ENCODE measurements around the gene FGF1. TPM values are rescaled to one million over a fixed set of nuclear protein-coding genes. Genes with fewer than 3 reads are reported as not detected.
A peak's percentile ranks its signal among the peaks of the same experiment; 100 is the strongest.

Gene FGF1
- total RNA-seq, 1 donor from 2014 or later: 0.07 TPM

GRCh38 chr5:142716963-142717362 is 31.1 kb upstream of the FGF1 start:
- Mint-ChIP-seq H3K4me1 (peaks cover 23% of the 10 kb centered on the region), H3K4me3 (no peak overlapping the region), H3K27ac (no peak overlapping the region), H3K27me3 (ENCODE audit: low read depth) (no peaks in the 10 kb centered on the region), H3K9me3 (no peaks in the 10 kb centered on the region), H3K36me3 (no peaks in the 10 kb centered on the region)
- DNase-seq (ENCODE audit: low spot score in 2 of 2, unreplicated experiment in 2 of 2): peak in 1 of 2 experiments; percentile 44
- TF ChIP-seq CTCF (IDR thresholded peaks at IDR 0.05; ENCODE audit: unreplicated experiment): peak; percentile 9

- H3K9me3 Mint-ChIP-seq: no peaks in the 10 kb centered on the region
- H3K27ac Mint-ChIP-seq: no peak overlapping the region
- TF ChIP-seq CTCF (IDR thresholded peaks at IDR 0.05; ENCODE audit: unreplicated experiment): no peak
- no peak overlapping the region for H3K4me3 Mint-ChIP-seq
- no peak for DNase-seq (ENCODE audit: low spot score in 2 of 2, unreplicated experiment in 2 of 2)
- H3K36me3 Mint-ChIP-seq: no peaks in the 10 kb centered on the region
- no peaks in the 10 kb centered on the region for H3K27me3 Mint-ChIP-seq (ENCODE audit: low read depth)
- peaks cover 23% of the 10 kb centered on the region for H3K4me1 Mint-ChIP-seq
Measured at GRCh38 chr5:142715291-142715690, 29.4 kb upstream of the FGF1 start.

- H3K27ac Mint-ChIP-seq: no peak overlapping the region
- H3K36me3 Mint-ChIP-seq: no peaks in the 10 kb centered on the region
- TF ChIP-seq CTCF (IDR thresholded peaks at IDR 0.05; ENCODE audit: unreplicated experiment): peak; percentile 100
- H3K4me1 Mint-ChIP-seq: peaks cover 6% of the 10 kb centered on the region
- peaks cover 5% of the 10 kb centered on the region for H3K9me3 Mint-ChIP-seq
- H3K27me3 Mint-ChIP-seq (ENCODE audit: low read depth): no peaks in the 10 kb centered on the region
- peak; percentile 74 to 93 for DNase-seq (ENCODE audit: low spot score in 2 of 2, unreplicated experiment in 2 of 2)
- H3K4me3 Mint-ChIP-seq: peak overlapping the region; percentile 71
Measured at GRCh38 chr5:142713121-142713706, 27.3 kb upstream of the FGF1 start.

- no peaks in the 10 kb centered on the region for H3K36me3 Mint-ChIP-seq
- H3K9me3 Mint-ChIP-seq: peaks cover 8% of the 10 kb centered on the region
- H3K4me1 Mint-ChIP-seq: peaks cover 9% of the 10 kb centered on the region
- no peak overlapping the region for H3K27ac Mint-ChIP-seq
- TF ChIP-seq CTCF (IDR thresholded peaks at IDR 0.05; ENCODE audit: unreplicated experiment): no peak
- peaks cover 1% of the 10 kb centered on the region for H3K27me3 Mint-ChIP-seq (ENCODE audit: low read depth)
- no peak for DNase-seq (ENCODE audit: low spot score in 2 of 2, unreplicated experiment in 2 of 2)
- no peak overlapping the region for H3K4me3 Mint-ChIP-seq
Measured at GRCh38 chr5:142703153-142703552, 17.3 kb upstream of the FGF1 start.

DNA sequence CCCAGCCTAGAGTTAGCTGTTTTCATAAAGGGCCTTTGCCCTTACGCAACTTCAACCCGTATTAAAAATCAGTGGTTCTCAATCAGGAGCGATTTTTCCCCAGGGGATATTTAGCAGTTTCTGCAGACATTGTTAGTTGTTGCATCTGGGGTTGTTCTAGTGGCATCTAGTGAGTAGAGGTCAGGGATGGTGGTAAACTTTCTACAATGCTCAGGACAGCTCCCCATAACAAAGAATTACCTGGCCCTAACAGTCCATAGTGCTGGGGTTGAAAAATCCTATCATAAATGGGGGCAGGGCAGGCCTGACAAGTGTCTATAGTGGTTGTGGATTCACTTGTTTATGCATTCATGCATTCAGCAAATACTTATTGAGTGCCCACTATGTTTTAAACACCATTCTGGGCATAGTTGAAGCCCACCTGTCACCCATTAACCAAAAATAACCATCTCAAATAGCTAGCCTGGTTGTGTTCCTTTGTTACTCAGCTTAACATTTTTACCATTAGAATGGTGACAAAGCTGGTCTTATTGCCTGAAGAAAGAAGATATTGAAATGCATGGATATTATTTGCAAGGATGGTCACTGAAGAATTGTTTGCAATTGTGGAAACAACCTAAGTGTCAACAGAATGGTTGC is 15.9 kb upstream of the FGF1 start:
- peaks cover 23% of the 10 kb centered on the region for H3K4me1 Mint-ChIP-seq
- no peak for TF ChIP-seq CTCF (IDR thresholded peaks at IDR 0.05; ENCODE audit: unreplicated experiment)
- H3K36me3 Mint-ChIP-seq: no peaks in the 10 kb centered on the region
- no peak for DNase-seq (ENCODE audit: low spot score in 2 of 2, unreplicated experiment in 2 of 2)
- H3K27me3 Mint-ChIP-seq (ENCODE audit: low read depth): peaks cover 1% of the 10 kb centered on the region
- no peak overlapping the region for H3K4me3 Mint-ChIP-seq
- H3K27ac Mint-ChIP-seq: no peak overlapping the region
- peaks cover 8% of the 10 kb centered on the region for H3K9me3 Mint-ChIP-seq

Data from mesothelial cell of epicardium (in vitro differentiated cells).